ENCODE results near the gene OGA.
"Not testable (repeated sequence)": the region's sequence is repeated elsewhere in the genome, so short reads cannot be mapped to it uniquely, and the experiment has no call there.

Gene OGA

GRCh38 chr10:101793526-101793925 is 24.7 kb downstream of the OGA start:
- no peak for DNase-seq

GRCh38 chr10:101789686-101790085 is 28.6 kb downstream of the OGA start:
- no peak for DNase-seq

- not testable (repeated sequence) for DNase-seq
Observed at GRCh38 chr10:101789231-101789630, 29.0 kb downstream of the OGA start.

- DNase-seq = no peak
Observed at GRCh38 chr10:101785801-101786200, 32.4 kb downstream of the OGA start.

- no peak for DNase-seq
Observed at GRCh38 chr10:101784558-101784957, 33.7 kb downstream of the OGA start.

- DNase-seq = no peak
Observed at GRCh38 chr10:101783736-101784118, 34.5 kb downstream of the OGA start.

- DNase-seq = peak; percentile 88
Observed at GRCh38 chr10:101782811-101783735, 35.2 kb downstream of the OGA start, which contains the start of gene NPM3. Gene NPM3 (minus strand): TSS chr10:101783446. CDS start chr10:101783390, 56 bp downstream.

GRCh38 chr10:101781984-101782810 is 36.0 kb downstream of the OGA start:
- DNase-seq = no peak

GRCh38 chr10:101781655-101781983 is 36.6 kb downstream of the OGA start:
- no peak for DNase-seq

- peak; percentile 22 for DNase-seq
Observed at GRCh38 chr10:101780818-101781654, 37.2 kb downstream of the OGA start.

GRCh38 chr10:101780187-101780817 is 37.9 kb downstream of the OGA start:
- DNase-seq = no peak

- DNase-seq = no peak
Observed at GRCh38 chr10:101779544-101780186, 38.6 kb downstream of the OGA start.

GRCh38 chr10:101778781-101779543 is 39.3 kb downstream of the OGA start:
- DNase-seq = no peak

GRCh38 chr10:101778151-101778780 is 40.0 kb downstream of the OGA start:
- DNase-seq = no peak

GRCh38 chr10:101777619-101778145 is 40.6 kb downstream of the OGA start:
- no peak for DNase-seq

- DNase-seq = no peak
Observed at GRCh38 chr10:101776161-101776817, 42.0 kb downstream of the OGA start.

GRCh38 chr10:101775273-101776160 is 42.7 kb downstream of the OGA start, which contains the start of gene FGF8:
Gene FGF8 (minus strand): TSS chr10:101776114. CDS start chr10:101775900, 214 bp downstream.
- DNase-seq = no peak

- no peak for DNase-seq
Observed at GRCh38 chr10:101774589-101775272, 43.5 kb downstream of the OGA start.

Data from KG1 (cell line).